GM23338 (cell line): ENCODE data around the gene IL6ST. TPM values are rescaled to one million over a fixed set of nuclear protein-coding genes. Genes with fewer than 3 reads are reported as not detected.
"Not testable (repeated sequence)": the region's sequence is repeated elsewhere in the genome, so short reads cannot be mapped to it uniquely, and the experiment has no call there.

Experiments used
- ATAC-seq: fragments of 200-7000 bp; cut with Tn5 transposase; 3 replicates; pipeline ENCODE4 v1.9.1; 2020
- DNase-seq: peaks from one replicate; pipeline ENCODE4 v3.0.0-alpha.2; 2015; ENCODE audit warnings: low spot score
- H2AFZ ChIP-seq: fragments of 200-600 bp; sonication (generic); 2 replicates; pipeline ENCODE4 v1.8.0; 2016; ENCODE audit warnings: antibody characterized with exemption, mild to moderate bottlenecking, moderate library complexity
- H3F3A ChIP-seq: fragments of 200-600 bp; sonication (generic); replicated peaks from 2 replicates; pipeline ENCODE4 v1.8.0; 2017; ENCODE audit warnings: antibody characterized with exemption, mixed run types, low read depth
- H3K27ac ChIP-seq: fragments of 200-600 bp; sonication (generic); 2 replicates; pipeline ENCODE4 v1.6.1; 2016; ENCODE audit warnings: low read depth
- H3K27me3 ChIP-seq: fragments of 200-600 bp; sonication (generic); 2 replicates; pipeline ENCODE4 v1.8.0; 2016; ENCODE audit warnings: mild to moderate bottlenecking, mixed run types, moderate library complexity; ENCODE audit not compliant: insufficient read depth
- H3K36me3 ChIP-seq: fragments of 200-600 bp; sonication (generic); 2 replicates; pipeline ENCODE4 v1.8.0; 2016; ENCODE audit warnings: mild to moderate bottlenecking; ENCODE audit not compliant: insufficient read depth
- H3K4me1 ChIP-seq: fragments of 200-600 bp; sonication (generic); 2 replicates; pipeline ENCODE4 v1.8.0; 2016; ENCODE audit warnings: mild to moderate bottlenecking, moderate library complexity; ENCODE audit not compliant: insufficient read depth
- H3K4me2 ChIP-seq: fragments of 200-600 bp; sonication (generic); 2 replicates; pipeline ENCODE4 v1.7.1; 2017; ENCODE audit warnings: mixed run types
- H3K4me3 ChIP-seq: fragments of 200-600 bp; sonication (generic); 2 replicates; pipeline ENCODE4 v1.6.1; 2016; ENCODE audit warnings: mixed run types
- H3K79me2 ChIP-seq: fragments of 200-600 bp; sonication (generic); replicated peaks from 2 replicates; pipeline ENCODE4 v1.8.0; 2017; ENCODE audit warnings: mild to moderate bottlenecking; ENCODE audit not compliant: insufficient read depth
- H3K9me2 ChIP-seq: fragments of 200-600 bp; sonication (generic); 2 replicates; pipeline ENCODE4 v1.8.0; 2017; ENCODE audit not compliant: insufficient read depth
- H4K20me1 ChIP-seq: fragments of 200-600 bp; sonication (generic); replicated peaks from 2 replicates; pipeline ENCODE4 v1.8.0; 2017; ENCODE audit warnings: mild to moderate bottlenecking; ENCODE audit not compliant: insufficient read depth
- H3K27ac Mint-ChIP-seq: 2 replicates; pipeline ENCODE4 v1.8.0; 2020; ENCODE audit warnings: inconsistent platforms, mild to moderate bottlenecking, moderate library complexity, mixed read lengths
- H3K27me3 Mint-ChIP-seq: 3 replicates; pipeline ENCODE4 v1.8.0; 2022; ENCODE audit warnings: low read depth, mild to moderate bottlenecking, moderate library complexity, mixed read lengths, inconsistent platforms; ENCODE audit not compliant: insufficient read depth, poor library complexity
- H3K36me3 Mint-ChIP-seq: 3 replicates; pipeline ENCODE4 v1.8.0; 2021; ENCODE audit warnings: low read depth, mild to moderate bottlenecking, inconsistent platforms, moderate library complexity, mixed read lengths
- H3K4me1 Mint-ChIP-seq: 3 replicates; pipeline ENCODE4 v1.8.0; 2020; ENCODE audit warnings: mild to moderate bottlenecking, inconsistent platforms, mixed read lengths
- H3K4me3 Mint-ChIP-seq: 3 replicates; pipeline ENCODE4 v1.8.0; 2021; ENCODE audit warnings: moderate library complexity, mild to moderate bottlenecking, inconsistent platforms, mixed read lengths
- H3K9me3 Mint-ChIP-seq: 3 replicates; pipeline ENCODE4 v1.8.0; 2020; ENCODE audit warnings: moderate library complexity, mild to moderate bottlenecking, inconsistent platforms, mixed read lengths
- EZH2phosphoT487 ChIP-seq: fragments of 200-600 bp; sonication (generic); IDR thresholded peaks from one replicate; pipeline ENCODE4 v1.8.1; 2018; ENCODE audit warnings: antibody characterized with exemption; ENCODE audit not compliant: unreplicated experiment
- polyA plus RNA-seq: library from polyadenylated mRNA; unstranded; fragments of >200 nt; fragmentation: Nextera tagmentation; extraction: Ambion mirVana; gene quantifications from 2 replicates; pipeline ENCODE4 v1.2.1, GENCODE V29; 2016
- total RNA-seq: library from RNA; depleted of rRNA; stranded (reverse); fragments of >200 nt; shearing (Covaris generic); gene quantifications from 2 replicates; pipeline ENCODE4 v1.2.3, GENCODE V29; 2014
- TF ChIP-seq, protein P1 (sequence below): IDR thresholded peaks from one replicate; pipeline ENCODE4 v1.6.1; 2018; ENCODE audit warnings: antibody characterized with exemption; ENCODE audit not compliant: unreplicated experiment

Gene IL6ST
- total and polyA plus RNA-seq, 2 experiments from 2014 or later: 6.7 to 9.8 TPM

GRCh38 chr5:55959208-55959607, 35.6 kb downstream of the IL6ST start:
- H3K27ac Mint-ChIP-seq: no peak overlapping the region
- no peaks in the 10 kb centered on the region for H4K20me1 ChIP-seq
- H3K4me2 ChIP-seq: no peak overlapping the region
- no peaks in the 10 kb centered on the region for H3K79me2 ChIP-seq
- DNase-seq: no peak
- TF ChIP-seq EZH2phosphoT487: no peak
- TF ChIP-seq, protein P1, sequence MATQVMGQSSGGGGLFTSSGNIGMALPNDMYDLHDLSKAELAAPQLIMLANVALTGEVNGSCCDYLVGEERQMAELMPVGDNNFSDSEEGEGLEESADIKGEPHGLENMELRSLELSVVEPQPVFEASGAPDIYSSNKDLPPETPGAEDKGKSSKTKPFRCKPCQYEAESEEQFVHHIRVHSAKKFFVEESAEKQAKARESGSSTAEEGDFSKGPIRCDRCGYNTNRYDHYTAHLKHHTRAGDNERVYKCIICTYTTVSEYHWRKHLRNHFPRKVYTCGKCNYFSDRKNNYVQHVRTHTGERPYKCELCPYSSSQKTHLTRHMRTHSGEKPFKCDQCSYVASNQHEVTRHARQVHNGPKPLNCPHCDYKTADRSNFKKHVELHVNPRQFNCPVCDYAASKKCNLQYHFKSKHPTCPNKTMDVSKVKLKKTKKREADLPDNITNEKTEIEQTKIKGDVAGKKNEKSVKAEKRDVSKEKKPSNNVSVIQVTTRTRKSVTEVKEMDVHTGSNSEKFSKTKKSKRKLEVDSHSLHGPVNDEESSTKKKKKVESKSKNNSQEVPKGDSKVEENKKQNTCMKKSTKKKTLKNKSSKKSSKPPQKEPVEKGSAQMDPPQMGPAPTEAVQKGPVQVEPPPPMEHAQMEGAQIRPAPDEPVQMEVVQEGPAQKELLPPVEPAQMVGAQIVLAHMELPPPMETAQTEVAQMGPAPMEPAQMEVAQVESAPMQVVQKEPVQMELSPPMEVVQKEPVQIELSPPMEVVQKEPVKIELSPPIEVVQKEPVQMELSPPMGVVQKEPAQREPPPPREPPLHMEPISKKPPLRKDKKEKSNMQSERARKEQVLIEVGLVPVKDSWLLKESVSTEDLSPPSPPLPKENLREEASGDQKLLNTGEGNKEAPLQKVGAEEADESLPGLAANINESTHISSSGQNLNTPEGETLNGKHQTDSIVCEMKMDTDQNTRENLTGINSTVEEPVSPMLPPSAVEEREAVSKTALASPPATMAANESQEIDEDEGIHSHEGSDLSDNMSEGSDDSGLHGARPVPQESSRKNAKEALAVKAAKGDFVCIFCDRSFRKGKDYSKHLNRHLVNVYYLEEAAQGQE: no peak
- H3K27me3 Mint-ChIP-seq: no peaks in the 10 kb centered on the region
- no peaks in the 10 kb centered on the region for H3K36me3 ChIP-seq
- H3K27me3 ChIP-seq: no peaks in the 10 kb centered on the region
- H3K9me3 Mint-ChIP-seq: no peaks in the 10 kb centered on the region
- H3K4me1 Mint-ChIP-seq: no peaks in the 10 kb centered on the region
- no peak for ATAC-seq
- no peak overlapping the region for H3K27ac ChIP-seq
- no peak overlapping the region for H3K4me3 ChIP-seq
- no peak overlapping the region for H3K4me3 Mint-ChIP-seq
- H3K4me1 ChIP-seq: no peaks in the 10 kb centered on the region
- H3K9me2 ChIP-seq: no peaks in the 10 kb centered on the region
- 0 out of 3 replicates have a peak, but pooled peaks cover 3% of the 10 kb centered on the region for H3K36me3 Mint-ChIP-seq
- no peaks in the 10 kb centered on the region for H3F3A ChIP-seq
- H2AFZ ChIP-seq: no peak overlapping the region

DNA sequence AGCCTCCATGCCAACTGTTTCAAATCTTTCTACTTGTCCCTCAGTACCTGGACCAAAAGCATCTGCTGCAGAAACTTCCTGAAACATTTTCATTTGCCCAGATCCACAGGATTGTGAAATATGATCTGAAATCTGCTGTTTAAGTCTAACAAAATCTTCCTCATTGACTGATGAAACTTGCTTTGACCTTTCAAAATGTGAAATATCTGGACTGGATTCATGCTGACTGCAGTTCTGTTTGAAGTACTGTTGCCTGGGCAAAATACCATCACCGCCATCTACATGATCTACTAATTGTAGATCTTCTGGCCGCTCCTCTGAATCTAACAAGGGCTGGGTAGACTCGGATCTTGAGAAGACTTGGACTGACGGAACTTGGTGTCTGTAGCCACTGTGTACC, 53.6 kb downstream of the IL6ST start:
- not testable (repeated sequence) for H3K4me3 ChIP-seq, H3K27ac ChIP-seq, DNase-seq, H3K4me1 ChIP-seq, H3K9me3 Mint-ChIP-seq, H4K20me1 ChIP-seq, H3K27me3 ChIP-seq, H3F3A ChIP-seq, ATAC-seq, H2AFZ ChIP-seq, H3K27ac Mint-ChIP-seq, H3K4me1 Mint-ChIP-seq, H3K9me2 ChIP-seq, H3K27me3 Mint-ChIP-seq, H3K36me3 ChIP-seq, H3K4me3 Mint-ChIP-seq, H3K4me2 ChIP-seq, H3K79me2 ChIP-seq
- peaks cover 10% of the 10 kb centered on the region; the same call in 2 of the 3 replicates for H3K36me3 Mint-ChIP-seq

DNA sequence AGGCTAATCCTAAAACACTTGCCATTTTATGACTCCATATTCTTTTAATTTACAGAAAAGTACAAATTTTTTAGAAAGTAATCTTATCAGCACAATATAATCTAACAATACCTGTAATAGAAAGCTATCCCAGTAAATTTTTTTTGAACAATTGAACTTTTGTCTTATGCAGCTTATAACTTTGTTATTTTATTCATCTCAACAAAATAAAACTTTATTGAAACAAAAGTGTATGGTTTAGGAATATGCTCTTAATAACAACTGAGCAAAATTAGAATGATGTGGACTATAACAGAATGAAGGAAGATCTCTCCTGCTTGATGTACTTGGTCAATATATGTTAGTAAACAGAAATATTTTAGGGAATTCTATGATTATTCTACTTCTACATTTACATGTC, 57.2 kb downstream of the IL6ST start:
- H3K9me3 Mint-ChIP-seq, H3K36me3 ChIP-seq, H3K27me3 Mint-ChIP-seq: not testable (repeated sequence)

More for the DNA sequence above, 57.2 kb downstream of the IL6ST start:
- ATAC-seq, H3K27me3 ChIP-seq, H3K27ac Mint-ChIP-seq, H3K4me2 ChIP-seq, H3F3A ChIP-seq, H3K9me2 ChIP-seq, DNase-seq, H3K27ac ChIP-seq, H3K4me3 Mint-ChIP-seq, H3K4me1 Mint-ChIP-seq, H3K4me1 ChIP-seq, H3K36me3 Mint-ChIP-seq, H3K79me2 ChIP-seq, H3K4me3 ChIP-seq, H4K20me1 ChIP-seq, H2AFZ ChIP-seq: not testable (repeated sequence)
